ENCODE measurements around the gene GCFC2.

DNA sequence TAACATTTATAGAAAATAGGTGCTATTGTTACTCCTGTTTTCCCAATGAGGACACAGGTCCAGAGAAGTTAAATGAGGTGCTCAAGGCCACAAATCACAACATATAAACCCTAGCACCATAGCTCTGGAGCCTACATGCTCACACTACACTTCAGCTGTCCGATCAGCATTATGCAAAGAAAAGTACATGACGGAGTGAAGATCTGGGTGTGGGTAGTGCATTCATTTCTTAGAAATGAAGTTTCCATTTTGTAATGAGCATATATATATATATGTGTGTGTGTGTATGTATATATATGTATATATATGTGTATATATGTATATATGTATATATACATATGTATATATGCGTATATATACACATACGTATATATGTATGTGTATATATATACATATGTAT is 94.3 kb downstream of the GCFC2 start:
- TF ChIP-seq ZFP3 (CRISPR knock-in tag; IDR thresholded peaks at IDR 0.05) (no peak), ZNF565 (CRISPR knock-in tag; conservative IDR thresholded peaks at IDR 0.05; ENCODE audit: low read depth) (no peak), RARB (CRISPR knock-in tag; IDR thresholded peaks at IDR 0.05) (no peak), OSR1 (CRISPR knock-in tag; IDR thresholded peaks at IDR 0.05) (no peak), ZC3H10 (CRISPR knock-in tag; IDR thresholded peaks at IDR 0.05) (no peak), ZFP30 (CRISPR knock-in tag; IDR thresholded peaks at IDR 0.05) (no peak), ESRRG (CRISPR knock-in tag; IDR thresholded peaks at IDR 0.05) (no peak), ZNF70 (CRISPR knock-in tag; IDR thresholded peaks at IDR 0.05) (no peak), ARNTL (CRISPR knock-in tag; IDR thresholded peaks at IDR 0.05; ENCODE audit: borderline replicate concordance, low read depth) (no peak), TCF4 (CRISPR knock-in tag; IDR thresholded peaks at IDR 0.05; ENCODE audit: borderline replicate concordance) (no peak)
- TF ChIP-seq, protein P1, sequence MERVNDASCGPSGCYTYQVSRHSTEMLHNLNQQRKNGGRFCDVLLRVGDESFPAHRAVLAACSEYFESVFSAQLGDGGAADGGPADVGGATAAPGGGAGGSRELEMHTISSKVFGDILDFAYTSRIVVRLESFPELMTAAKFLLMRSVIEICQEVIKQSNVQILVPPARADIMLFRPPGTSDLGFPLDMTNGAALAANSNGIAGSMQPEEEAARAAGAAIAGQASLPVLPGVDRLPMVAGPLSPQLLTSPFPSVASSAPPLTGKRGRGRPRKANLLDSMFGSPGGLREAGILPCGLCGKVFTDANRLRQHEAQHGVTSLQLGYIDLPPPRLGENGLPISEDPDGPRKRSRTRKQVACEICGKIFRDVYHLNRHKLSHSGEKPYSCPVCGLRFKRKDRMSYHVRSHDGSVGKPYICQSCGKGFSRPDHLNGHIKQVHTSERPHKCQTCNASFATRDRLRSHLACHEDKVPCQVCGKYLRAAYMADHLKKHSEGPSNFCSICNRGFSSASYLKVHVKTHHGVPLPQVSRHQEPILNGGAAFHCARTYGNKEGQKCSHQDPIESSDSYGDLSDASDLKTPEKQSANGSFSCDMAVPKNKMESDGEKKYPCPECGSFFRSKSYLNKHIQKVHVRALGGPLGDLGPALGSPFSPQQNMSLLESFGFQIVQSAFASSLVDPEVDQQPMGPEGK (CRISPR knock-in tag; IDR thresholded peaks at IDR 0.05; ENCODE audit: borderline replicate concordance): no peak
- TF ChIP-seq, protein P2, sequence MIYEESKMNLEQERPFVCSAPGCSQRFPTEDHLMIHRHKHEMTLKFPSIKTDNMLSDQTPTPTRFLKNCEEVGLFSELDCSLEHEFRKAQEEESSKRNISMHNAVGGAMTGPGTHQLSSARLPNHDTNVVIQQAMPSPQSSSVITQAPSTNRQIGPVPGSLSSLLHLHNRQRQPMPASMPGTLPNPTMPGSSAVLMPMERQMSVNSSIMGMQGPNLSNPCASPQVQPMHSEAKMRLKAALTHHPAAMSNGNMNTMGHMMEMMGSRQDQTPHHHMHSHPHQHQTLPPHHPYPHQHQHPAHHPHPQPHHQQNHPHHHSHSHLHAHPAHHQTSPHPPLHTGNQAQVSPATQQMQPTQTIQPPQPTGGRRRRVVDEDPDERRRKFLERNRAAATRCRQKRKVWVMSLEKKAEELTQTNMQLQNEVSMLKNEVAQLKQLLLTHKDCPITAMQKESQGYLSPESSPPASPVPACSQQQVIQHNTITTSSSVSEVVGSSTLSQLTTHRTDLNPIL (CRISPR knock-in tag; IDR thresholded peaks at IDR 0.05; ENCODE audit: low read depth): no peak
- TF ChIP-seq, protein P3, sequence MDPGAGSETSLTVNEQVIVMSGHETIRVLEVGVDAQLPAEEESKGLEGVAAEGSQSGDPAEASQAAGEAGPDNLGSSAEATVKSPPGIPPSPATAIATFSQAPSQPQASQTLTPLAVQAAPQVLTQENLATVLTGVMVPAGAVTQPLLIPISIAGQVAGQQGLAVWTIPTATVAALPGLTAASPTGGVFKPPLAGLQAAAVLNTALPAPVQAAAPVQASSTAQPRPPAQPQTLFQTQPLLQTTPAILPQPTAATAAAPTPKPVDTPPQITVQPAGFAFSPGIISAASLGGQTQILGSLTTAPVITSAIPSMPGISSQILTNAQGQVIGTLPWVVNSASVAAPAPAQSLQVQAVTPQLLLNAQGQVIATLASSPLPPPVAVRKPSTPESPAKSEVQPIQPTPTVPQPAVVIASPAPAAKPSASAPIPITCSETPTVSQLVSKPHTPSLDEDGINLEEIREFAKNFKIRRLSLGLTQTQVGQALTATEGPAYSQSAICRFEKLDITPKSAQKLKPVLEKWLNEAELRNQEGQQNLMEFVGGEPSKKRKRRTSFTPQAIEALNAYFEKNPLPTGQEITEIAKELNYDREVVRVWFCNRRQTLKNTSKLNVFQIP (CRISPR knock-in tag; IDR thresholded peaks at IDR 0.05; ENCODE audit: borderline replicate concordance, low read depth): no peak
